ENCODE data around the gene C16orf89.

DNA sequence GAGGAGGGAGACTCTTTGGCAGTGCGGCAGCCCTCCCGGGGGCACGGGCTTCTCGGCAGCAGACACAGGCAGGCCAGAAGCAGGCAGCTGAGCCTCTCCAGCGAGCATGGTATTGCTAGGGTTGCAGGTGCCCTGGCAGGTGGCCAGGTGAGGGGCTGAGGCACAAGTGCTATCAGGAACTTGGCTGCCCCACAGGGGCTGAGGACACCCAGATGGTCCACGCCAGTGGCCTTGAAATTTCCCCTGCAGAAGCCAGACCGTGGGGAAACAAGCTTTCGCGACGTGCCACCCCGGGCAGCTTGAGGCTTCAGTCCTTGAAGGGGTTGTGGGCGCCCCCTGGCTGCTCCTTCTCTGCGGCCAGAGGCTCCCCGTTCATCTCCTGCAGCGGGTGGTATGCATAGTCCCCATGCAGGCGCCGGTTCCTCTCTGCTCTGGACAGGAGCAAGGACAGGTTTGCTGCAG, 40.6 kb downstream of the C16orf89 start:
- TF ChIP-seq CTCF (IDR thresholded peaks at IDR 0.05) (no peak), POLR2A (IDR thresholded peaks at IDR 0.05) (no peak)
